ENCODE data around the gene ANXA3.
"Not testable (repeated sequence)": the region's sequence is repeated elsewhere in the genome, so short reads cannot be mapped to it uniquely, and the experiment has no call there.

ANXA3 gene

GRCh38 chr4:78551420-78552351, at the start of gene ANXA3:
ANXA3 (plus strand) TSS chr4:78551770; CDS start chr4:78554474, 2,704 bp downstream.
- DNase-seq (ENCODE audit: extremely low read depth in 1 of 2, low read depth in 1 of 2), result no peak

- not testable (repeated sequence) for DNase-seq (ENCODE audit: extremely low read depth in 1 of 2, low read depth in 1 of 2)
Observed at GRCh38 chr4:78506260-78506659, 45.3 kb upstream of the ANXA3 start.

GRCh38 chr4:78509043-78509442, 42.5 kb upstream of the ANXA3 start:
- no peak for DNase-seq (ENCODE audit: extremely low read depth in 1 of 2, low read depth in 1 of 2)

- no peak for DNase-seq (ENCODE audit: extremely low read depth in 1 of 2, low read depth in 1 of 2)
Observed at GRCh38 chr4:78510108-78510507, 41.5 kb upstream of the ANXA3 start.

- DNase-seq (ENCODE audit: extremely low read depth in 1 of 2, low read depth in 1 of 2), result no peak
Observed at GRCh38 chr4:78510681-78511080, 40.9 kb upstream of the ANXA3 start.

GRCh38 chr4:78512357-78512920, 39.1 kb upstream of the ANXA3 start:
- no peak for DNase-seq (ENCODE audit: extremely low read depth in 1 of 2, low read depth in 1 of 2)

GRCh38 chr4:78513411-78513975, 38.1 kb upstream of the ANXA3 start:
- no peak for DNase-seq (ENCODE audit: extremely low read depth in 1 of 2, low read depth in 1 of 2)

- DNase-seq (ENCODE audit: extremely low read depth in 1 of 2, low read depth in 1 of 2), result no peak
Observed at GRCh38 chr4:78517050-78517652, 34.4 kb upstream of the ANXA3 start.

GRCh38 chr4:78518561-78518960, 33.0 kb upstream of the ANXA3 start:
- DNase-seq (ENCODE audit: extremely low read depth in 1 of 2, low read depth in 1 of 2), result no peak

GRCh38 chr4:78519962-78520361, 31.6 kb upstream of the ANXA3 start:
- no peak for DNase-seq (ENCODE audit: extremely low read depth in 1 of 2, low read depth in 1 of 2)

GRCh38 chr4:78520808-78521226, 30.8 kb upstream of the ANXA3 start:
- DNase-seq (ENCODE audit: extremely low read depth in 1 of 2, low read depth in 1 of 2), result no peak

GRCh38 chr4:78524009-78524408, 27.6 kb upstream of the ANXA3 start:
- DNase-seq (ENCODE audit: extremely low read depth in 1 of 2, low read depth in 1 of 2), result no peak

GRCh38 chr4:78525559-78525958, 26.0 kb upstream of the ANXA3 start:
- no peak for DNase-seq (ENCODE audit: extremely low read depth in 1 of 2, low read depth in 1 of 2)

- DNase-seq (ENCODE audit: extremely low read depth in 1 of 2, low read depth in 1 of 2), result no peak
Observed at GRCh38 chr4:78527103-78527502, 24.5 kb upstream of the ANXA3 start.

- no peak for DNase-seq (ENCODE audit: extremely low read depth in 1 of 2, low read depth in 1 of 2)
Observed at GRCh38 chr4:78527555-78527954, 24.0 kb upstream of the ANXA3 start.

- DNase-seq (ENCODE audit: extremely low read depth in 1 of 2, low read depth in 1 of 2), result no peak
Observed at GRCh38 chr4:78528327-78528726, 23.2 kb upstream of the ANXA3 start.

GRCh38 chr4:78529569-78530209, 21.9 kb upstream of the ANXA3 start:
- DNase-seq (ENCODE audit: extremely low read depth in 1 of 2, low read depth in 1 of 2), result no peak

- no peak for DNase-seq (ENCODE audit: extremely low read depth in 1 of 2, low read depth in 1 of 2)
Observed at GRCh38 chr4:78532046-78532445, 19.5 kb upstream of the ANXA3 start.

GRCh38 chr4:78533854-78534253, 17.7 kb upstream of the ANXA3 start:
- no peak for DNase-seq (ENCODE audit: extremely low read depth in 1 of 2, low read depth in 1 of 2)

GRCh38 chr4:78534286-78534955, 17.1 kb upstream of the ANXA3 start:
- no peak for DNase-seq (ENCODE audit: extremely low read depth in 1 of 2, low read depth in 1 of 2)
